H1 (cell line): ENCODE results near the gene XAB2. TPM values are rescaled to one million over a fixed set of nuclear protein-coding genes. Genes with fewer than 3 reads are reported as not detected.

ENCODE experiments used
- CTCF ChIA-PET: fragments of 300-600 bp; sonication (Branson Sonifier 250); formaldehyde crosslinking; loops from one replicate; lab custom pipeline; 2021; ENCODE audit not compliant: partially characterized antibody; lab: Charles Lee
- POLR2A ChIA-PET: fragments of 300-600 bp; sonication (Branson Sonifier 250); formaldehyde crosslinking; loops from one replicate; lab custom pipeline; 2021; ENCODE audit warnings: inconsistent platforms; ENCODE audit not compliant: partially characterized antibody; lab: Charles Lee
- DNase-seq, 2 experiments: peaks; one replicate each; pipeline versions ENCODE4 v3.0.0 to v3.0.0-alpha.2; 2010 to 2022; ENCODE audit warnings: low spot score in 2 of 2, low read depth in 1 of 2, mixed read lengths in 1 of 2
- FAIRE-seq: peaks from 2 replicates; lab custom pipeline; 2011; peaks lifted over from hg19 to GRCh38; lab: Jason Lieb, UNC
- H2AFZ ChIP-seq: 2 replicates; pipeline ENCODE4 v1.8.1; 2012; ENCODE audit warnings: low read length, inconsistent platforms
- H2AK5ac ChIP-seq: 2 replicates; pipeline ENCODE4 v1.6.1; 2013; ENCODE audit warnings: low read depth, low read length
- H2BK120ac ChIP-seq: replicated peaks from 2 replicates; pipeline ENCODE3; 2013; ENCODE audit warnings: low read depth, low read length, inconsistent platforms
- H2BK12ac ChIP-seq: 2 replicates; pipeline ENCODE4 v1.6.1; 2013; ENCODE audit warnings: low read depth, low read length
- H2BK15ac ChIP-seq: 2 replicates; pipeline ENCODE4 v1.6.1; 2013; ENCODE audit warnings: low read length
- H2BK20ac ChIP-seq: 2 replicates; pipeline ENCODE4 v1.6.1; 2013; ENCODE audit warnings: low read length
- H2BK5ac ChIP-seq: 2 replicates; pipeline ENCODE4 v1.6.1; 2013; ENCODE audit warnings: low read depth, low read length
- H3K14ac ChIP-seq: 2 replicates; pipeline ENCODE4 v1.6.1; 2013; ENCODE audit warnings: inconsistent platforms; ENCODE audit not compliant: insufficient read length
- H3K18ac ChIP-seq: 2 replicates; pipeline ENCODE4 v1.6.1; 2013; ENCODE audit warnings: low read length; ENCODE audit errors: extremely low read depth
- H3K23ac ChIP-seq: 2 replicates; pipeline ENCODE4 v1.6.1; 2013; ENCODE audit warnings: inconsistent platforms; ENCODE audit not compliant: insufficient read length
- H3K23me2 ChIP-seq: 2 replicates; pipeline ENCODE4 v1.6.1; 2013; ENCODE audit warnings: low read depth, low read length
- H3K27ac ChIP-seq: 2 replicates; pipeline ENCODE4 v1.6.1; 2011; ENCODE audit warnings: low read depth, low read length, inconsistent platforms
- H3K27me3 ChIP-seq, 4 experiments: replicated peaks in 1 of 4; 1 replicate in 1 of 4; 2 replicates in 3 of 4; pipeline versions ENCODE4 v1.6.1 to v1.8.1; 2011 to 2013; ENCODE audit warnings: low read length in 3 of 4, mild to moderate bottlenecking in 3 of 4, inconsistent platforms in 2 of 4, mixed read lengths in 2 of 4, moderate library complexity in 1 of 4; ENCODE audit not compliant: control insufficient read depth in 3 of 4, insufficient read depth in 3 of 4; ENCODE audit errors: extremely low read depth in 1 of 4
- H3K36me3 ChIP-seq, 4 experiments: 2 replicates each; pipeline versions ENCODE4 v1.6.1 to v1.8.1; 2011 to 2013; ENCODE audit warnings: mild to moderate bottlenecking in 4 of 4, low read length in 3 of 4, moderate library complexity in 2 of 4, control low read depth in 1 of 4, inconsistent platforms in 1 of 4; ENCODE audit not compliant: insufficient read depth in 4 of 4, control insufficient read depth in 2 of 4
- H3K4ac ChIP-seq: replicated peaks from 2 replicates; pipeline ENCODE3; 2013; ENCODE audit warnings: low read length, low read depth, mixed read lengths, inconsistent platforms; ENCODE audit not compliant: insufficient read length
- H3K4me1 ChIP-seq, 4 experiments: replicated peaks in 1 of 4; 1 replicate in 1 of 4; 2 replicates in 3 of 4; pipeline versions ENCODE4 v1.6.1 to v1.8.1; 2011 to 2013; ENCODE audit warnings: low read length in 3 of 4, inconsistent platforms in 2 of 4, mixed read lengths in 1 of 4; ENCODE audit not compliant: insufficient read depth in 4 of 4, control insufficient read depth in 3 of 4
- H3K4me2 ChIP-seq, 2 experiments: 2 replicates each; pipeline versions ENCODE4 v1.6.1 to v1.8.1; 2011 to 2013; ENCODE audit warnings: low read depth in 2 of 2, low read length in 2 of 2, control low read depth in 1 of 2, inconsistent platforms in 1 of 2, mild to moderate bottlenecking in 1 of 2; ENCODE audit not compliant: insufficient read depth in 1 of 2
- H3K4me3 ChIP-seq, 4 experiments: fragments of 200-600, 300-600 bp in 1 of 4; sonication (generic), shearing (Covaris generic), sonication (Bioruptor Twin) in 1 of 4; 2 replicates each; pipeline versions ENCODE4 v1.5.1 to v1.8.1; 2011 to 2016; ENCODE audit warnings: low read length in 4 of 4, low read depth in 3 of 4, control low read depth in 2 of 4, inconsistent platforms in 2 of 4, mild to moderate bottlenecking in 2 of 4, mixed read lengths in 1 of 4, moderate library complexity in 1 of 4; ENCODE audit not compliant: insufficient read depth in 2 of 4; ENCODE audit errors: extremely low read depth in 1 of 4
- H3K56ac ChIP-seq: replicated peaks from 2 replicates; pipeline ENCODE3; 2013; ENCODE audit warnings: low read depth, mild to moderate bottlenecking, mixed read lengths, low read length, inconsistent platforms; ENCODE audit not compliant: insufficient read length
- H3K79me1 ChIP-seq: 2 replicates; pipeline ENCODE4 v1.6.1; 2013; ENCODE audit warnings: low read depth, low read length, control low read depth
- H3K79me2 ChIP-seq, 2 experiments: 2 replicates each; pipeline versions ENCODE4 v1.6.1 to v1.8.1; 2012 to 2013; ENCODE audit warnings: low read length in 2 of 2, mild to moderate bottlenecking in 2 of 2, inconsistent platforms in 1 of 2; ENCODE audit not compliant: insufficient read depth in 2 of 2, control insufficient read depth in 1 of 2
- H3K9ac ChIP-seq, 4 experiments: replicated peaks in 1 of 4; 1 replicate in 1 of 4; 2 replicates in 3 of 4; pipeline versions ENCODE4 v1.6.1 to v1.8.1; 2011 to 2013; ENCODE audit warnings: low read depth in 3 of 4, low read length in 3 of 4, control low read depth in 2 of 4, mild to moderate bottlenecking in 2 of 4, moderate library complexity in 2 of 4, inconsistent platforms in 1 of 4; ENCODE audit errors: extremely low read depth in 1 of 4
- H3K9me3 ChIP-seq, 2 experiments: 2 replicates each; pipeline versions ENCODE4 v1.6.1 to v1.8.1; 2012 to 2013; ENCODE audit warnings: mild to moderate bottlenecking in 2 of 2, moderate library complexity in 2 of 2, control low read depth in 1 of 2, inconsistent platforms in 1 of 2, low read depth in 1 of 2, low read length in 1 of 2, mixed read lengths in 1 of 2; ENCODE audit not compliant: insufficient read depth in 2 of 2
- H4K20me1 ChIP-seq, 2 experiments: replicated peaks in 1 of 2; 2 replicates each; pipeline versions ENCODE3 to v1.8.1; 2011 to 2013; ENCODE audit warnings: inconsistent platforms in 2 of 2, low read length in 2 of 2, mild to moderate bottlenecking in 1 of 2; ENCODE audit not compliant: insufficient read depth in 2 of 2, control insufficient read depth in 1 of 2
- H4K5ac ChIP-seq: 2 replicates; pipeline ENCODE4 v1.6.1; 2013; ENCODE audit warnings: low read length, low read depth, mixed read lengths, inconsistent platforms; ENCODE audit not compliant: insufficient read length
- H4K8ac ChIP-seq: 2 replicates; pipeline ENCODE4 v1.8.0; 2013; ENCODE audit warnings: mild to moderate bottlenecking, moderate library complexity, low read length, inconsistent platforms; ENCODE audit not compliant: insufficient read depth; ENCODE audit errors: extremely low read depth
- H4K91ac ChIP-seq: replicated peaks from 2 replicates; pipeline ENCODE3; 2013; ENCODE audit warnings: low read length, mixed read lengths, inconsistent platforms; ENCODE audit not compliant: insufficient read length
- JUN ChIP-seq: IDR thresholded peaks from 2 replicates; pipeline ENCODE4 v1.6.1; 2011; ENCODE audit warnings: low read depth, mild to moderate bottlenecking, improper control_type of control experiment, low read length
- KDM1A ChIP-seq: fragments of 200-600, 300-600 bp; sonication (generic); IDR thresholded peaks from 2 replicates; pipeline ENCODE4 v1.7.1; 2016; ENCODE audit warnings: mild to moderate bottlenecking, low read length, borderline replicate concordance
- MAFK ChIP-seq: IDR thresholded peaks from 2 replicates; pipeline ENCODE4 v1.6.1; 2012; ENCODE audit warnings: low read depth, mild to moderate bottlenecking, improper control_type of control experiment, low read length
- POLR2A ChIP-seq, 2 experiments: IDR thresholded peaks; 1 replicate in 1 of 2; 2 replicates in 1 of 2; pipeline ENCODE4 v1.6.1; 2011; ENCODE audit warnings: low read depth in 2 of 2, low read length in 2 of 2, mild to moderate bottlenecking in 2 of 2; ENCODE audit errors: control extremely low read depth in 1 of 2
- RAD21 ChIP-seq, 2 experiments: IDR thresholded peaks in 1 of 2; conservative IDR thresholded peaks in 1 of 2; 2 replicates each; pipeline ENCODE4 v1.6.1; 2011; ENCODE audit warnings: low read depth in 2 of 2, low read length in 2 of 2, improper control_type of control experiment in 1 of 2, inconsistent platforms in 1 of 2, mild to moderate bottlenecking in 1 of 2, moderate library complexity in 1 of 2
- RNF2 ChIP-seq: fragments of 200-900, 300-1000 bp; sonication (generic); IDR thresholded peaks from 2 replicates; pipeline ENCODE4 v1.7.1; 2016; ENCODE audit warnings: borderline replicate concordance, low read depth, mild to moderate bottlenecking, antibody characterized with exemption, low read length; ENCODE audit not compliant: poor library complexity, severe bottlenecking; ENCODE audit errors: missing control alignments
- WGBS, 2 experiments: shearing (Covaris generic) in 1 of 2; methylation state at CpG; one replicate each; pipeline versions ENCODE4 v1.1.6 to v1.1.7; 2013 to 2015; ENCODE audit warnings: low lambda C conversion rate in 2 of 2, mixed read lengths in 2 of 2, inconsistent platforms in 1 of 2, low coverage in 1 of 2, missing lambda C conversion rate in 1 of 2; ENCODE audit not compliant: insufficient replicate concordance in 2 of 2, insufficient coverage in 1 of 2, insufficient read length in 1 of 2; ENCODE audit errors: extremely low coverage in 1 of 2, missing lambda C conversion rate in 1 of 2; 5-methylcytosine and 5-hydroxymethylcytosine counted together
- polyA plus RNA-seq, 7 experiments: library from polyadenylated mRNA; depleted of rRNA in 3 of 7; stranded (reverse) in 5 of 7; unstranded in 2 of 7; fragments of >200 nt in 5 of 7; fragments of 200-250 nt in 2 of 7; gene quantifications; 1 replicate in 5 of 7; 2 replicates in 1 of 7; 4 replicates in 1 of 7; pipeline versions ENCODE4 v1.2.1 to v1.2.3, GENCODE V29; 2011 to 2013; ENCODE audit warnings: missing spikeins in 2 of 7, mixed read lengths in 2 of 7
- total RNA-seq: library from RNA; stranded (reverse); fragmentation: NEBNext Ultra II Directional; extraction: Animal tissue kit (Norgen Biotek cat#: 25700); gene quantifications from 2 replicates; pipeline ENCODE4 v1.2.1, GENCODE V29; 2021
- TF ChIP-seq, protein P1 (sequence below): IDR thresholded peaks from 2 replicates; pipeline ENCODE4 v1.6.1; 2012; ENCODE audit warnings: inconsistent platforms

The XAB2 gene
- total and polyA plus RNA-seq, 2 of the 8 experiments (the other 6 are each of a cell fraction or from before 2014, with no cell fraction given) = 48.2 to 49.4 TPM

DNA sequence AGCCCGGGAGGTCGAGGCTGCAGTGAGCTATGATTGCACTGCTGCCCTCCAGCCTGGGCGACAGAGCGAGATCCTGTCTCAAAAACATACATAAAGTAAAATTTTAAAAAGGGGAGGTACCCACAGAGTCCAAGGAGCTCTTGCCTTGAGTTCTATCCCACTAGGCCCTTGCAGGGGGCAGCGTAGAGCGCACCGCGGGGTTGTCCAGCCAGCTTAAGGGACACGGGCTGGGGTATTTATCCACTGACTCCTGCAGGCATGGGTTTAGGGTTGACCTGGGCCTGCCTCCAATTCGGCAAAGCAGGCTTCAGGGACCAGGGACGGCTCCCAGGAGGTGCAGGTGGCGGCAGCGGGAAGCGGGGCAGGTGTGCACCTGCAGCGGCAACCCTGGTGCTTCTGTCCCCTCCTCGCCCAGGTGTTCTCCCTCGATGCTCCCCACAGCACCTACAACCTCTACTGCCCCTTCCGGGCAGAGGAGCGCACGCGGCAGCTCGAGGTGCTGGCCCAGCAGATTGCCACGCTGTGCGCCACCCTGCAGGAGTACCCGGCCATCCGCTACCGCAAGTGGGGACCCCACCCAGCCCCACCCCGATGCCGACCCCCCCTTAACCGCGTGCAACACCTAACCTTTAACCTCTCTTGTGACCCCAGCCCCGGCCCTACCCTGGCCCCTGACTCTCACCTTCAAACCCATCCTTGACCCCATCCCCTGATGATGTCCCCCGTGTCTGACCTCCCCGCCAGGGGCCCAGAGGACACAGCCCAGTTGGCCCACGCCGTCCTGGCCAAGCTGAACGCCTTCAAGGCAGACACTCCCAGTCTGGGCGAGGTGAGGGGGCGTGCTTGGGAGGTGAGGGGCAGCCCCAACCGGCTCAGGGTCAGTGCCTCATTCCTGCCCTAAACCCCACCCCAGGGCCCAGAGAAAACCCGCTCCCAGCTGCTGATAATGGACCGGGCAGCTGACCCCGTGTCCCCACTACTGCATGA is 12.2 kb upstream of the XAB2 start:
- Histone ChIP-seq H3K4me3 (no peak overlapping the region), H3K4ac (no peak overlapping the region), H3K18ac (no peak overlapping the region), H3K9me3 (no peaks in the 10 kb centered on the region; a peak in 1 of 4 replicates), H3K27me3 (peaks cover 0 to 2% (median under 1%) of the 10 kb centered on the region in 4 experiments; a peak in 4 of 7 replicates), H3K14ac (no peak overlapping the region), H3K23ac (no peak overlapping the region), H2BK5ac (no peak overlapping the region), H2BK15ac (no peak overlapping the region), H3K9ac (no peak overlapping the region), H3K4me1 (peaks cover 0 to 9% (median under 1%) of the 10 kb centered on the region in 4 experiments; a peak in 3 of 7 replicates), H4K20me1 (peaks cover 0 to 18% of the 10 kb centered on the region in 2 experiments), H3K36me3 (peaks cover 0 to 6% (median 0%) of the 10 kb centered on the region in 4 experiments; a peak in 2 of 8 replicates), H3K27ac (no peak overlapping the region), H2AK5ac (0 out of 2 replicates have a peak overlapping the region, but pooled peaks have one; percentile 24), H3K79me2 (peaks cover 0 to 3% of the 10 kb centered on the region in 2 experiments; a peak in 1 of 4 replicates), H4K91ac (no peak overlapping the region), H3K4me2 (no peak overlapping the region), H2AFZ (no peak overlapping the region), H3K56ac (no peak overlapping the region), H2BK20ac (no peak overlapping the region), H4K8ac (no peak overlapping the region), H2BK120ac (no peak overlapping the region), H3K79me1 (no peaks in the 10 kb centered on the region; the same call in 1 of the 2 replicates), H3K23me2 (peaks cover 5% of the 10 kb centered on the region; the same call in 1 of the 2 replicates), H4K5ac (no peak overlapping the region), H2BK12ac (no peak overlapping the region)
- DNase-seq (peak in 1 of 2 experiments; percentile 63), FAIRE-seq (no peak)
- CTCF ChIA-PET = interaction anchor here (0.6 to 2.1 kb wide), 27 partner anchors 9 to 216 kb away, joined by 3 to 11 read pairs (median 4); partner anchors contain the start of genes PET100, RETN, TRAPPC5 and XAB2
- WGBS, 2 experiments = 88% methylated on average over 32 of the region's 43 CpGs; no CpG with 5 or more reads in 1 of the 2 experiments
- POLR2A ChIA-PET = interaction anchor here (0.6 to 2.3 kb wide), 9 partner anchors 9 to 187 kb away, joined by 3 to 11 read pairs (median 3); partner anchors contain the start of genes CAMSAP3, PET100, TRAPPC5 and XAB2
- TF ChIP-seq KDM1A (no peak), POLR2A (IDR thresholded peaks at IDR 0.05; ENCODE audit: control extremely low read depth in 1 of 2, low read depth in 2 of 2, low read length in 2 of 2) (no peak), RAD21 (IDR thresholded peaks at IDR 0.05 in 1 of 2, conservative IDR thresholded peaks at IDR 0.05 in 1 of 2; ENCODE audit: low read depth in 2 of 2, low read length in 2 of 2) (peak; percentile 19 to 38; a peak in 3 of 4 replicates), RNF2 (no peak), MAFK (no peak), JUN (no peak)
- TF ChIP-seq, protein P1, sequence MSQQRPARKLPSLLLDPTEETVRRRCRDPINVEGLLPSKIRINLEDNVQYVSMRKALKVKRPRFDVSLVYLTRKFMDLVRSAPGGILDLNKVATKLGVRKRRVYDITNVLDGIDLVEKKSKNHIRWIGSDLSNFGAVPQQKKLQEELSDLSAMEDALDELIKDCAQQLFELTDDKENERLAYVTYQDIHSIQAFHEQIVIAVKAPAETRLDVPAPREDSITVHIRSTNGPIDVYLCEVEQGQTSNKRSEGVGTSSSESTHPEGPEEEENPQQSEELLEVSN = no peak
